Naive thymus-derived CD4-positive, alpha-beta T cell (primary cell): ENCODE measurements around the gene HSD11B2. TPM values are rescaled to one million over a fixed set of nuclear protein-coding genes. Genes with fewer than 3 reads are reported as not detected.

Experiments used
- ATAC-seq: fragments of 150-1000 bp; cut with Tn5 transposase; 2 replicates; pipeline ENCODE4 v1.10.0; 2021; ENCODE audit warnings: mild to moderate bottlenecking, moderate library complexity
- CTCF ChIA-PET: fragments of 350-600 bp; sonication (Branson Sonifier 250); formaldehyde crosslinking; loops from one replicate; lab custom pipeline; 2021; ENCODE audit warnings: antibody characterized with exemption; lab: Charles Lee
- POLR2A ChIA-PET: fragments of 350-600 bp; sonication (Branson Sonifier 250); formaldehyde crosslinking; loops from one replicate; lab custom pipeline; 2021; ENCODE audit warnings: antibody characterized with exemption, inconsistent platforms; lab: Charles Lee
- DNase-seq, 9 donors: peaks; one replicate each; pipeline versions ENCODE4 v3.0.0 to v3.0.0-alpha.2; 2020 to 2022; ENCODE audit warnings: mixed read lengths in 1 of 9
- H3K27ac ChIP-seq: one replicate; pipeline ENCODE4 v1.7.0; 2013; ENCODE audit warnings: mild to moderate bottlenecking, low read depth, low read length, moderate library complexity
- H3K27me3 ChIP-seq, 2 donors: one replicate each; pipeline ENCODE4 v1.7.0; 2013; ENCODE audit warnings: low read length in 2 of 2, mild to moderate bottlenecking in 2 of 2, moderate library complexity in 2 of 2; ENCODE audit not compliant: control insufficient read depth in 2 of 2, insufficient read depth in 2 of 2
- H3K36me3 ChIP-seq, 3 experiments: 1 replicate in 2 of 3; 2 replicates in 1 of 3; pipeline ENCODE4 v1.7.0; 2013; ENCODE audit warnings: low read length in 3 of 3, mild to moderate bottlenecking in 3 of 3, moderate library complexity in 1 of 3; ENCODE audit not compliant: insufficient read depth in 3 of 3, control insufficient read depth in 2 of 3
- H3K4me1 ChIP-seq, 2 donors: one replicate each; pipeline ENCODE4 v1.7.0; 2013; ENCODE audit warnings: low read length in 2 of 2, mild to moderate bottlenecking in 2 of 2, moderate library complexity in 1 of 2; ENCODE audit not compliant: control insufficient read depth in 2 of 2, insufficient read depth in 2 of 2
- H3K4me3 ChIP-seq: 2 replicates; pipeline ENCODE4 v1.7.0; 2013; ENCODE audit warnings: mild to moderate bottlenecking, low read length
- H3K9me3 ChIP-seq, 3 experiments: 1 replicate in 2 of 3; 2 replicates in 1 of 3; pipeline ENCODE4 v1.7.0; 2013; ENCODE audit warnings: low read length in 3 of 3; ENCODE audit not compliant: control insufficient read depth in 2 of 3
- H3K27ac Mint-ChIP-seq, 9 donors: one replicate each; pipeline ENCODE4 v1.8.0; 2020 to 2022; ENCODE audit warnings: mixed read lengths in 9 of 9, mild to moderate bottlenecking in 8 of 9, moderate library complexity in 5 of 9, inconsistent platforms in 2 of 9
- H3K27me3 Mint-ChIP-seq, 5 donors: one replicate each; pipeline ENCODE4 v1.8.0; 2021 to 2022; ENCODE audit warnings: mixed read lengths in 5 of 5, mild to moderate bottlenecking in 1 of 5
- H3K36me3 Mint-ChIP-seq, 5 donors: one replicate each; pipeline ENCODE4 v1.8.0; 2020 to 2022; ENCODE audit warnings: mixed read lengths in 5 of 5, mild to moderate bottlenecking in 3 of 5, inconsistent platforms in 1 of 5
- H3K4me1 Mint-ChIP-seq, 7 donors: one replicate each; pipeline ENCODE4 v1.8.0; 2020 to 2022; ENCODE audit warnings: mixed read lengths in 7 of 7, mild to moderate bottlenecking in 3 of 7, inconsistent platforms in 1 of 7
- H3K4me3 Mint-ChIP-seq, 10 donors: one replicate each; pipeline ENCODE4 v1.8.0; 2020 to 2022; ENCODE audit warnings: mild to moderate bottlenecking in 10 of 10, mixed read lengths in 10 of 10, moderate library complexity in 6 of 10, inconsistent platforms in 2 of 10
- H3K9me3 Mint-ChIP-seq, 11 donors: one replicate each; pipeline ENCODE4 v1.8.0; 2020 to 2022; ENCODE audit warnings: mixed read lengths in 11 of 11, mild to moderate bottlenecking in 4 of 11, inconsistent platforms in 1 of 11, moderate library complexity in 1 of 11
- intact Hi-C, 2 donors: fragments of 100-400 bp; cut with micrococcal nuclease; formaldehyde crosslinking; loops; one replicate each; pipeline ENCODE4 v1.15.1; 2023
- polyA plus RNA-seq, 2 donors: library from polyadenylated mRNA; unstranded; fragments of 300-500 nt; fragmentation: Illumina TruSeq; gene quantifications; one replicate each; pipeline ENCODE4 v1.2.3, GENCODE V29; 2021
- total RNA-seq, 6 experiments: library from RNA in 5 of 6; stranded (reverse) in 5 of 6; gene quantifications; 1 replicate in 5 of 6; 2 replicates in 1 of 6; pipeline ENCODE4 v1.2.3 and lab custom pipeline; 2021 to 2026

Gene HSD11B2
- total and polyA plus RNA-seq, 7 experiments from 2014 or later = 0.17 TPM; not detected in 6

- Mint-ChIP-seq H3K36me3 (peaks cover 0 to 7% (median 0%) of the 10 kb centered on the region in 5 donors), H3K4me1 (peaks cover 7 to 29% (median 19%) of the 10 kb centered on the region in 7 donors), H3K27me3 (no peaks in the 10 kb centered on the region), H3K4me3 (no peak overlapping the region), H3K27ac (peak overlapping the region in 1 of 9 donors; percentile 83), H3K9me3 (no peaks in the 10 kb centered on the region)
- no peak for DNase-seq
- Histone ChIP-seq H3K4me1 (no peaks in the 10 kb centered on the region), H3K27me3 (no peaks in the 10 kb centered on the region), H3K36me3 (peaks cover 0 to 50% (median 0%) of the 10 kb centered on the region in 3 experiments), H3K9me3 (no peaks in the 10 kb centered on the region), H3K27ac (no peak overlapping the region), H3K4me3 (no peak overlapping the region)
- ChIA-PET POLR2A (no interaction called here), CTCF (no interaction called here)
- ATAC-seq = no peak
- intact Hi-C loops = no loop called here
Measured at GRCh38 chr16:67456391-67457081, 25.6 kb downstream of the HSD11B2 start.

GRCh38 chr16:67457611-67458010 lies 26.7 kb downstream of the HSD11B2 start:
- POLR2A ChIA-PET = no interaction called here
- H3K27ac Mint-ChIP-seq = no peak overlapping the region
- no peaks in the 10 kb centered on the region for H3K9me3 Mint-ChIP-seq
- CTCF ChIA-PET = no interaction called here
- DNase-seq (no peak), ATAC-seq (no peak)
- intact Hi-C loops = no loop called here
- H3K9me3 ChIP-seq = no peaks in the 10 kb centered on the region
- H3K36me3 Mint-ChIP-seq = peaks cover 0 to 10% (median 0%) of the 10 kb centered on the region in 5 donors
- peaks cover 0 to 46% (median 0%) of the 10 kb centered on the region in 3 experiments for H3K36me3 ChIP-seq
- no peak overlapping the region for H3K4me3 ChIP-seq
- no peaks in the 10 kb centered on the region for H3K27me3 Mint-ChIP-seq
- peaks cover 10 to 29% (median 21%) of the 10 kb centered on the region in 7 donors for H3K4me1 Mint-ChIP-seq
- no peaks in the 10 kb centered on the region for H3K4me1 ChIP-seq
- H3K27me3 ChIP-seq = no peaks in the 10 kb centered on the region
- H3K4me3 Mint-ChIP-seq = no peak overlapping the region
- H3K27ac ChIP-seq = no peak overlapping the region

GRCh38 chr16:67458121-67458641 lies 27.3 kb downstream of the HSD11B2 start:
- Histone ChIP-seq H3K27me3 (no peaks in the 10 kb centered on the region), H3K27ac (no peak overlapping the region), H3K36me3 (peaks cover 0 to 40% (median 0%) of the 10 kb centered on the region in 3 experiments), H3K4me1 (no peaks in the 10 kb centered on the region), H3K9me3 (no peaks in the 10 kb centered on the region), H3K4me3 (no peak overlapping the region)
- ChIA-PET POLR2A (no interaction called here), CTCF (no interaction called here)
- Mint-ChIP-seq H3K36me3 (peaks cover 0 to 10% (median 0%) of the 10 kb centered on the region in 5 donors), H3K27me3 (no peaks in the 10 kb centered on the region), H3K4me1 (peaks cover 13 to 31% (median 21%) of the 10 kb centered on the region in 7 donors), H3K27ac (peak overlapping the region in 1 of 9 donors; percentile 32), H3K9me3 (no peaks in the 10 kb centered on the region), H3K4me3 (no peak overlapping the region)
- intact Hi-C loops = no loop called here
- DNase-seq (no peak), ATAC-seq (no peak)

GRCh38 chr16:67459066-67459860 lies 28.3 kb downstream of the HSD11B2 start:
- no peaks in the 10 kb centered on the region for H3K27me3 ChIP-seq
- Mint-ChIP-seq H3K36me3 (peaks cover 0 to 10% (median 0%) of the 10 kb centered on the region in 5 donors), H3K4me1 (peaks cover 13 to 35% (median 25%) of the 10 kb centered on the region in 7 donors), H3K27me3 (no peaks in the 10 kb centered on the region), H3K27ac (peak overlapping the region in 2 of 9 donors; percentile 32 to 62), H3K9me3 (no peaks in the 10 kb centered on the region), H3K4me3 (no peak overlapping the region)
- H3K4me1 ChIP-seq = no peaks in the 10 kb centered on the region
- no peak overlapping the region for H3K27ac ChIP-seq
- DNase-seq (no peak), ATAC-seq (no peak)
- intact Hi-C loops = no loop called here
- POLR2A ChIA-PET = no interaction called here
- no peak overlapping the region for H3K4me3 ChIP-seq
- H3K9me3 ChIP-seq = no peaks in the 10 kb centered on the region
- peaks cover 0 to 30% (median 0%) of the 10 kb centered on the region in 3 experiments for H3K36me3 ChIP-seq
- CTCF ChIA-PET = no interaction called here

GRCh38 chr16:67459861-67460150 lies 28.9 kb downstream of the HSD11B2 start:
- Mint-ChIP-seq H3K4me1 (peaks cover 13 to 38% (median 25%) of the 10 kb centered on the region in 7 donors), H3K27me3 (no peaks in the 10 kb centered on the region), H3K9me3 (no peaks in the 10 kb centered on the region), H3K36me3 (peaks cover 0 to 10% (median 0%) of the 10 kb centered on the region in 5 donors), H3K4me3 (no peak overlapping the region), H3K27ac (peak overlapping the region in 1 of 9 donors; percentile 19)
- DNase-seq = no peak
- Histone ChIP-seq H3K4me3 (no peak overlapping the region), H3K27ac (no peak overlapping the region), H3K27me3 (no peaks in the 10 kb centered on the region), H3K4me1 (no peaks in the 10 kb centered on the region), H3K36me3 (peaks cover 0 to 30% (median 0%) of the 10 kb centered on the region in 3 experiments), H3K9me3 (no peaks in the 10 kb centered on the region)
- no peak for ATAC-seq
- CTCF ChIA-PET = no interaction called here
- intact Hi-C loops = loop anchor here (10.0 kb wide), 2 partner anchors 105 to 185 kb away; partner anchors contain the start of gene PLEKHG4 (in 1 of the 2)
- POLR2A ChIA-PET = no interaction called here

GRCh38 chr16:67460168-67460567 lies 29.2 kb downstream of the HSD11B2 start:
- H3K4me1 Mint-ChIP-seq = peaks cover 13 to 38% (median 25%) of the 10 kb centered on the region in 7 donors
- H3K27ac ChIP-seq = no peak overlapping the region
- POLR2A ChIA-PET = no interaction called here
- H3K27me3 ChIP-seq = no peaks in the 10 kb centered on the region
- no peak overlapping the region for H3K4me3 Mint-ChIP-seq
- no peaks in the 10 kb centered on the region for H3K27me3 Mint-ChIP-seq
- H3K4me1 ChIP-seq = no peaks in the 10 kb centered on the region
- H3K9me3 ChIP-seq = no peaks in the 10 kb centered on the region
- CTCF ChIA-PET = interaction anchor here (1.6 kb wide), 1 partner anchor 32 kb away, joined by 4 read pairs; no protein-coding TSS in a partner anchor
- peaks cover 0 to 10% (median 0%) of the 10 kb centered on the region in 5 donors for H3K36me3 Mint-ChIP-seq
- H3K27ac Mint-ChIP-seq = peak overlapping the region in 2 of 9 donors; percentile 19 to 30
- no peak for DNase-seq
- no peaks in the 10 kb centered on the region for H3K9me3 Mint-ChIP-seq
- intact Hi-C loops = loop anchor here (10.0 kb wide), 2 partner anchors 105 to 185 kb away; partner anchors contain the start of gene PLEKHG4 (in 1 of the 2)
- H3K4me3 ChIP-seq = no peak overlapping the region
- H3K36me3 ChIP-seq = peaks cover 0 to 30% (median 0%) of the 10 kb centered on the region in 3 experiments
- ATAC-seq = no peak
